GM19099 (cell line): ENCODE data around the gene LBHD2.

ENCODE experiments used
- POLR2A ChIP-seq: IDR thresholded peaks from 3 replicates; pipeline ENCODE4 v1.6.1; 2011; ENCODE audit warnings: low read depth; ENCODE audit not compliant: insufficient read length; ENCODE audit errors: extremely low read depth

The LBHD2 gene

GRCh38 chr14:103064436-103064835 lies 19.6 kb upstream of the LBHD2 start:
- TF ChIP-seq POLR2A = no peak

GRCh38 chr14:103064978-103065377 lies 19.0 kb upstream of the LBHD2 start:
- TF ChIP-seq POLR2A = no peak

GRCh38 chr14:103065861-103066260 lies 18.1 kb upstream of the LBHD2 start:
- no peak for TF ChIP-seq POLR2A

- TF ChIP-seq POLR2A = no peak
These were observed 17.6 kb upstream of the LBHD2 start for GRCh38 chr14:103066399-103066798.

GRCh38 chr14:103067231-103067954 lies 16.6 kb upstream of the LBHD2 start:
- TF ChIP-seq POLR2A = no peak

- TF ChIP-seq POLR2A = no peak
These were observed 15.5 kb upstream of the LBHD2 start for GRCh38 chr14:103068351-103069073.

DNA sequence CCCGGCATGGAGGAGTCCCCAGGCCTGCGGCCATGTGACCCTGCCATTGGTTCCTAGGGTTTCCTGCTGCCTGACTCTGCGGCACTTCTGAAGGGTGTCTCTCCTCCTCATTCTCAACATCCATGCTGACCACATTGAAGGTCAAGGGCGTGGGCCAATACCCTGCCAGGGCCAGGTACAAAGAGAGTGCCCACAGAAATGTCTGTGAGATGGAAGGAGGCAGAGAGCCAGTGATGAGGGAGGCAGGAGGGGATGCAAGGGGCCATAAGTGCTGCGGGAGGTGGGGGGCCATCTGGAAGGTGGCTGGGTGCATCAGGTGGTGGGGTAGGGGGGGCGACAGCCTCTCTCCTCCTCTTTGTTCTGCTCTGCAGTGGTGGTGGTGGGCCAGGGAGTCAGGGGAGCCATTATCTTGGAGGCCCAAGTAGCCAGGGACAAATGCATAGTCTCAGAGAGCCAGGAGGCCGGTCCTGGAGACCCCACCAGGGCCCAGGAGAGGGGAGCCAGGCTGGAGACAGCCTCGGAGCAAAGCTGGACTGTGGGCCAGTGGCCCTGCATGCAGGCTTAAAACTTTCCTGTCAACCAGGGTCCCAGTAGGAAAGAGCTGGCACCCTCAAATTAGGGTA lies 13.6 kb upstream of the LBHD2 start:
- TF ChIP-seq POLR2A = no peak

DNA sequence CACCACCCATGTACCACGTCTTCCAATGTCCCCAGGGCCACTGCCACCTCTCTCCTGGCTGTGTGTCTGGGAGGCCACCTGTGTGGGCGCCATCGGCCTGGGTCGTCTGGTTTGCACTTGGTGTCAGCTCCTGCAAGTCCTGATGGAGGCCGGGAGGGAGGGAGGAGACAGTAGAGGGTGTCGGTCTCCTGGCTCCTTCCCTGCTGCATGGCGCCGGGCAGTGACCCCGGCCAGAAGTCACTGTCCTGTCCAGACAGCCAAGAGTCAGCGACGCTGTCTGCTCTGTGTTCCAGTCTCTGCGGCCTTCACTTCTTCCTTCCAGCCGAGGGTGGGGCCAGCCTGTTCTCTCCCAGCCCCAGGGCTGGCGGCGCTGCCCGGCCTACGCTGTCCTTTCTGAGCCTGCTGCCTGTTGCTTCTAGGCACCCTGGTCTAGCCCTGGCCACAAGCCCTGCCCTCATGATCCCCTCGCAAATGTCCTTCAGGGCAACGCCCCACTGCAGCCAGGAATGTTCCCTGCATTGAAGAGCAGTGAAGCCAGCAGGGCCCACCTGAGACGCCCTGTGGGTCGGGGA lies 13.0 kb upstream of the LBHD2 start:
- no peak for TF ChIP-seq POLR2A

DNA sequence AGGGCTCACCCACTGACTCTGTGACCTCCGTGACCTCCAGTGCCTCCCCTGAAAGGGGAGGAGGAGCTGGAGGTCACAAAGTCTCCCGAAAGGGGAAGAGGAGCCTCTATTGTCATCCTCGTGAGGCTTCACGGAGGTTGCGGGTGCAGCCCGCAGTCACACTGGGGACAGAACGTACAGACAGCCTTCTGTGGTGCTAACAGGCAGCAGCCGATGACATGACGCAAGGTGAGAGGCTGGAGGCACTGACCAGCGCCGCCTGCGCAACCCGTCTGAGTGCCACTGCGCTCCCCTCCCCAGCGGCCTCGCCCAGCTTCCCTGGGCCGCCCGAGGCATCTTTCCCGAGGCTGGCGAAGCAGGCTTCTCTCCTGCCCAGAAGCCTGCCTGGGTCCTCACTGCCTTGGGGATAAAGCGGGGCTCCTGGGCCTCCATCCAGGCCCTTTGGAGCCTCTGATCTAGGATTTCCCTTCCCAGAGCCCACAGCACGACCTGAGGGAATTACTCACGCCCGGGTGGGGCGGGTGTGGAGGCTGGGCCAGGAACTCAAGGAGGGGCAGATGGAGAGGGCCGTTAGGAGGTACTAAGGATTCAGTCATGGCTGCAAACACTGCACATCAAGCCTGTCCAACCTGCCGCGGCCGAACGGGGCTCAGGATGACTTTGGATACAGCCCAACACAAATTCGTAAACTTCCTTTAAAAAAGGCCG lies 12.3 kb upstream of the LBHD2 start:
- no peak for TF ChIP-seq POLR2A

DNA sequence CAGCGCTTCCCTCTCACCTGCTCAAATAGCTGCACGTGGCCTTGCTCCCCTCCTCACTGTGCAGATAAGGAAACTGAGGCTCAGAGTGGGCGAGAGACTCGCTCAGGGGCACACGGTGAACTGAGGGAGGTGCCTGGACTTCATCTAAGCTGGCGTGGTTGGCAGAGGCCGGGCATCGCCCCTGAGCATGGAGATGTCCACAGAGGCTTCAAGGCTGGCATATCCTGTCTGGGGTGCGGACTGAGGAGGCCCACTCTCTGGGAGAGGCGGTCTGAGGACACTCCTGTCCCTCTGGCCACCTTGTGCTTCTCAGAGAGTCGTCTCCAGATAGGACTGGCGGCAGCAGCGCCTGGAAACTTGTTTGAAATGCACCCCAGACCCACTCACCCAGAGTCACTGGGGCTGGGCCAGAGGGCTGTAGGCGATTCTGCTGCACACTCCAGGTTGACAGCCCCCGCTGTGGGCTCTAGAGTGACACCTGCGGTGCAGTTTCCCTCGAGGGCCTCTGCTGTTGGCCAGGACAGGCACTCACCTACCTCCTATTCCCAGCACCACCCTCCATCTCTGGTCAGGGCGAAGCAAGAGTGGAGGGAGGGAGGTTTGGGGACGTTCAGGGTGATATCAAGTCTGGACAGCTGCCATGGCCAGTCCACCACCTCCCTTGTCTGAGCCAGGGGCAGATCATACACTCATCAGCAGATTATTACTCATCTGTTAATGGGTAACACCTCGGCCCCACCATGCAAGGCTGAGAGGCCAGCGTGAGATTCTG lies 11.2 kb upstream of the LBHD2 start:
- TF ChIP-seq POLR2A = no peak

DNA sequence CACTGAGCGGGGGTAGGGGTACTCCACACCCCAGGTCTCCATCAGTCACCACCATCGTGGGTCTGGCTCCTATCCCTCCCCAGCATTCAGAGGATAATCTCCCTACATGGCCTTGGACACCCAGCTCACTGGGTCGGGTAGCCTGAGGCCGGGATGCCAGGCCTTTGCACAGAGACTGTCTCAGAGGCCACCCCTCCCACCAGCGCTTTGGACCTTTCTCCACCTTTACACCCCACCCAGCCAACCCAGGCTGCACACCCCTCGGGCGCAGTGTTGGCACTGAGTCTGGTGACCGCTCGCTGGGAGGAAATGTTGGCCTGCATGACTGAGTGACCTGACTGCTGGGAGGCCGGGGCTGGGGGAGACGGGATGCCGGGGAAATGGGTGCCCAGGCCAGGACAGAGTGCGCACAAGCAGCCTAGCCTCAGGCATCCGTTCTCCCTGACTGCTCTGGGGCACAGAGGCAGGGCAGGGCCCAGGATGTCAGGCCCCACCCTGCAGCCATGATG lies 10.6 kb upstream of the LBHD2 start:
- no peak for TF ChIP-seq POLR2A

DNA sequence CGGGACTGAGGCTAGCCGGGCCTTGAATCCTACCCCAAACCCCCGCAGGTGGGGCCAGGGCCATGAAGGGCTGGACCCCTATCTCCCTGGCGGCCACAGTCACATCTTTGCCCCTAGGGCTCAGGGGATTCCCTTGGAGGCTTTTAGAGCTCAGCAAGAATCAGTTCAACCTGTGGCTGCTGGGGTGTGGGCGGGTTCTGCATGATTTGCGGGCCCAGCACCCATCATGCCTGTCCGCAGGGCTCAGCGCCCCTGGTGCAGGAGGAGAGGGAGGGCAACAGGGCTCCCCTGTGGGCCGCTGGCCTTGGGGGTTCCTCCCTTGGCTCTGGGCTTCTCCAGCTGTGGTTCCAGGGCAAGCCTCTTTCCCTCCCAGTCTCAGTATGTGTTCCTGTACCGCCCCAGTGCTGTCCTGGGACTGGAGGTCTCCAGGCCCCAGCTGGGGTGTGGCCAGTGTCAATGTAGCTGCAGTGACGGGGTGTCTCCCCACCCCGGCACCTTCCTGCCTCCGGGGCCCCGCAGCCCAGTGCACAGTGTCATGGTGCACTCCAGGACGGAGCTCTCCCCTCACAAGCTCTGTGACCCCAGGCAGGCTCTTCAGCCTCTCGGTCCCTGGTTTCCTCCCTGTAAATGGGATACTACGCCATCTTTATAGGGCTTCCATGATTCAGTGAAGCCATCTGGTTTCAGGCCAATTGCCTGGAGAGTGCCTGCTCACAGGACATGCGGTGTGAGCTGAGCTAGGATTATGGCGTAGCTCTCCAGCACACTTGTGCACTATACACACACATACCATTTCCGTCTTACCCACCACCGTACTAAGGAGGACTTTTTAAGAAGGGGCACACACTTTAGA lies 9.9 kb upstream of the LBHD2 start:
- TF ChIP-seq POLR2A = no peak

DNA sequence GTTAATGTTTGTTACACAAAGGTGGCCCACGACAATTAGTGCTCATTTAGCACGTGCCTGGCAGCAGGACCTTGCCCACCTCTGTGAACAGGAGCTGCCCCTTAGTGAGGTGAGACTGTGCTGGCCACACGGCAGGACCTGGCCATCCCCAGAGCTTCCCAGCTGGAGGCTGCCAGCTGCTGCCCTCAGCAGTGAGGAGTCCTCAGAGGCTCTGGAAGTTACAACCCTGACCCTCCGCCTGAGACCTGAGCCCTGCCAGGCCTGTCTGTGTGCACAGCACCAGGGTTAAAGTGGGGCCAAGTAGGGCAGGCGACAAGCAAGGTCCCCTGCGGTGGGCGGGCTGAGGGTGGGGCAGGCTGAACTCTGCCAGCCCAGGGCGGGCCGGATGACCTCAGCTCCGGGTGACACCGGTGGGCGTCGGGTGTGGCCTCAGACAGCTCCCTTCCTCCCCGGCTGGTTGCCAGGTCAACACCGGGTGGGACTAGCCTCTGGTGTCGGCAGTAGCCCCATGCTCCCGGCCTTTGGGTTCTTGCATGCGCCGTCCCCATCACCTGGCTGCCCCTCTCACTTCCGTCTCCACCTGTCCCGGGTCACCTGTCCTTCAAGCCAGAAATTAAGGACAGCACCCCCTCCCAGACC lies 9.2 kb upstream of the LBHD2 start:
- TF ChIP-seq POLR2A = peak; percentile 3

GRCh38 chr14:103078420-103078749 lies 5.6 kb upstream of the LBHD2 start:
- TF ChIP-seq POLR2A = no peak
